Activated naive CD8-positive, alpha-beta T cell treated with anti-CD3 and anti-CD28 coated beads, Interleukin-2, amount 50 U/mL, for 16 hours (primary cell): ENCODE results near the gene SLC44A3.

Source experiments
- DNase-seq: peaks from one replicate; pipeline ENCODE4 v3.0.0-alpha.2; 2020; ENCODE audit warnings: low read depth, low spot score

SLC44A3 gene

DNA sequence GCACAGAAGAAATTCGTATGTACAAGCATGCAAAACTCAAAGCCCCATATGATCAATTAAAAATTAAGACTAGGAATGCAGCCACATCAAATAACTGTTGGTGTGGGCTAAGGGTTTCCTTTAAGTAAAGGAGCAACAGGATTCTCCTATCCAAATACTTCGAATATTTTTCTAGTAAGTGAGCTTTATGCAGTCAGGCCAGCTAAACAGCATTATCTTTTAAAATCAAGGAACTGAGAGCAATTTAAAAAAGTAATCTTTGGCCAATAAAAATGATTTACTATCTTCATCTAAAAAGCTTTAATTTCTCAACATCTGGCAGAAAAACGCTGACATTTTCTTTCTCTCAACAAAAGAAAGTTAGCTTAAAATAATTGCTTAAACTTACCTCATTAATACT, 87.0 kb downstream of the SLC44A3 start:
- no peak for DNase-seq

DNA sequence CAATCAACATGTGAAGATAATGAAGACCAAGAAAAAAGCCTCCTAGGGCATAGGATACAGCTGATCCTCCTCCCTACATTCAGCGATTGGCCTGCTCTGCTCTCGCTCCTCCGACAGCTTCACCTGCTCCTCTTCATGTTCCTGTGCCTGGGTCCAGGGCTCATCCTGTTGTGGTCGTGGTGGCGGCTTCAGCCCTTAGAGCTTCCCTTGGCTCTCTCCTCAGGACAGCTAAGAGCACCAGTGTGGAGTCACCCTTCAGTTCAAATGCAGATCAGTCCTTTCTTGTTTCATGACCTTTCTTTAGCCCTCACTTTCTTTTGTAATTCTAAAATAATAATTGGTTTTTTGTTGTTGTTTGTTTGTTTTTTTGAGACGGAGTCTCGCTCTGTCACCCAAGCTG, 88.0 kb downstream of the SLC44A3 start:
- DNase-seq = no peak

DNA sequence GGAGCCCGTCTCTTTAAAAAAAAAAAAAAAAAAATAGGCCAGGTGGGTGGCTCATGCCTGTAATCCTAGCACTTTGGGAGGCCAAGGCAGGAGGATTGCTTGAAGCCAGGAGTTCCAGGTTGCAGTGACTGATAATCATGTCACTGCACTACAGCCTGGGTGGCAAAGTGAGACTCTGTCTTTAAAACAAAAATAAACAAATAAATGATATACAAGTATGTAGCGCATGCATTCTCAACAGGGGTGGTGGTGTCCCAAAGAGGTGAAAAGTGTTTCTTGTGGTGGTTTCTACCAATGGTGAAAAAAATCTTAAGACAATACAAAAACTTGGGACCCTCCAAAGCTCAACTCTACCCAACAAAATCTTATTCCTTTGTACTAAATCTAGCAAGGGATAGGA, 88.8 kb downstream of the SLC44A3 start:
- DNase-seq = no peak

DNA sequence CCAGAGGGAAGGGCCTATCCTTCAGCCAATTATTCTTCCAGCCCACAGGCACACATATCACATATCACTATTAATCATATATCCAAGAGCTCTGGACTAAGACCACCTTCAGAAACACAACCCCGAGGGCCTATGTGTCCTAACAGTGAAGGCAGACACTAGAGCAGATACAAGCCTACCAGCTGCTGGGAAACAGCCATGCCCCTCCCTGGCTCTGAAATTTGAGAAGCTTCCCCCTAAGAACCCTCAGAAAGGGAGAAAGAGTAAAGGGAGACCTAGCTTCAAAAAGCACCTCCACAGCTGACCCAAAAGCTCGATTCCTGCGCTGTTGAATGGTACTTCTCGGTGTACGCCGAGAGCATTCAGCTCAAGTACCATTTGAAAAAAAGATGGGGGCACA, 89.3 kb downstream of the SLC44A3 start:
- DNase-seq = no peak

DNA sequence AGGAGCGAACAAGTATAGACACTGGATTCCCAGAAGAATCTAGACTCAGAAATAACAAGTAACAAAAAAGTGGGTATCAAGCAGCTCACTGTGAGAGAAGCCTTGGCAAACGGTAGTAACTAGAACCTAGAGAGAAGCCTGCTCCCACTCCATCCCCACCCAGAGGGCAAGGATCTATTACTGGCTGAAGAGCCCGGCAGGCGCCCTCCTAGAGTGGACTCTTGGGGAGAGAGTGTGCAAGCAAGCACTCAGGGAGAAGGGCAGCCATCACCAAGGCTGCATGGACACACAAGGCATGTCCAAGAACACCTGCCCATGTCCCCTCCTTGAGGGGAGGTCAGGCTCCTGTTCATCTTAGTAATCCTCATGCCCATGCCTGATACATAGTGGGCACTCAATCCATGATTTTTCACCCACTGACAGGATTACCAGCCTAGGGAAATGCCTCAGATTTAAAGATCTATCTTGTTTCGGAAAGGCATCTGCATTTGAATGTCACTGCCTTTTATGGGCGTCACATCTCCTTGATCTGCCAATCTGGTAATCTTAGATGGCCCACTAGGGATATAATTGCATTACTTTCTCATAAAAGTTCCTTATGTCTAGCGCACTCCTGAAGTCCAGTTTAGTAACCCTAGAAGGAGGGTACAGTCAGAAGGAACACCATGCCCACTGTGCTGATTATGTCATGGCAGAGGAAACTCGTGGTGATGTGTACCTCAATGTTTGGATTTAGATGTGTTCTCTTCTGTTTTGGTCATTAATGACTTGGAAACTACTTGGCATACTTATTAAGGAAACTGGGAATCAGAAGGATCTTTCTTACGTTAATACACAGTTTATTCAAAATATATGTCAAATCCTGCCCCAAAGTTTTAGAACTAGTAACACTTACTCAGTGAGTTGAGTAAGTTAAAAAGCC, 92.4 kb downstream of the SLC44A3 start:
- no peak for DNase-seq

DNA sequence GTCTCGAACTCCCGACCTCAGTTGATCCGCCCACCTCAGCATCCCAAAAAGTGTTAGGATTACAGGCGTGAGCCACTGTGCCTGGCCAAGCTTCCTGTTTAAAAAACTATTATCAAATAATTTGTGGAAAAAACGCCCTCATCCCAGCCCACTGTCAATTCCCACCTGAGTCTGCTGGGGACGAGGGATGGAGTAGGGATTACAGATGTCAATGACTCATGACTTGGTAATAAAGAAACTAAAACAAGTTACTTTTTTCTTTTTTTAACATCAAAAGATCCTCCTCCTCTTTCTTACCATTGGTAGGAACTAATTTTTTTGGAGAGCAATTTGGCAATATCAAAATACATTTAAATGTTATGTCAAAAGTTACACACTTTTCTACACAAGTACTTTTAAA, 97.1 kb downstream of the SLC44A3 start:
- DNase-seq = no peak

DNA sequence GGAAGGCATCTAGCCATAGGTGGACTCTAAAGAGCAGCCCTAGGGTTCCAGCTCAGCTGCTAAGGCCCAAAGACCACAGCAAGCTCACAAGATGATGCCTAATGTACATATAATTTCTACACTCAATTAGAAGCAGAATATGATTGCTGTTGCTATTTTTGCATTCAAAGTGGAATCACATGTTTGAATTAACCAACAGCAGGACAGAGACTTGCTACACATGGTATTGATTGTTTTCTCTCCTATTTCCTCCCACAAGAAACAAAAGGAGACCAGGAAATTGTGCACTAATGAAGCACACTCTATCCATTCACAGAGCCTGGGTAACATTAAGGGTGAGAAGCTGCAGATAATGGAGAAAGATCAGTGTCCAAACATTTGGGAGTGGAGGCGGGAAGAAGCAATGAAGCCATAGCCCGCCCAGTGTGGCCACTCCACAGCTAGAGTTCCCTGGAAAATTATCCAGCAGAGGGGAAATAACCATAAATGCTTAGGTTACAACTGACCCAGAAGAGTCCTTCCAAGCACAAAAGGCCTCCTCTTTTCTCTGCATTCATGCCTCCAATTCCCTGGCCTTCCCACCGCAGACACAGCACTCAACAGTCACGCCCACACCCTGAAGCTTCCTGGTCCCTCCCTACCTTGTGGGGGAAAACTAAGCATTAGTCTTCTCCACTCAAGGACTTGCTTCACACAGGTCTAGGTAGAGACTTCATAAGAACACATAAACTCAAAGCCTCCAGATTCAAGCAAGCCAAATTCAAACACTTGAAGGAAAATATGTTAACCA, 99.3 kb downstream of the SLC44A3 start:
- no peak for DNase-seq

DNA sequence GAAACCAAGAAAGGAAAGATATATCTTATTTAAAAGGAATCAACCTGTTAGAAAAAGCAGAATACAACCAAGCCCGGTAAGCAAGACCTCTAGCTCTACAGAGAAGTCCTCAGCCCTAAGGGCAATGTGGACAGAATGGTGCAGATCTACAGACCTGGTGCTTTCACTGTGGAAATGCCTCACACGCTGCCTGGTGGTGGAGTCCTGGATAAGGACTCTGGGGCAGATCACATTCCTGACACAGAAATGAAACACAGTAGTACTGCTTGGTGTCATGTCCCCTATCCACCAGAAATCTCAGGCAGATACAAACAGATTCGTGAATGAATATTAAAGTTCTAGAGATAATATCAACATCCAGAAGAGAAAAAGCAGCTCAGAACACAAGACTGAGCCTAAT, 99.9 kb downstream of the SLC44A3 start:
- DNase-seq = no peak

DNA sequence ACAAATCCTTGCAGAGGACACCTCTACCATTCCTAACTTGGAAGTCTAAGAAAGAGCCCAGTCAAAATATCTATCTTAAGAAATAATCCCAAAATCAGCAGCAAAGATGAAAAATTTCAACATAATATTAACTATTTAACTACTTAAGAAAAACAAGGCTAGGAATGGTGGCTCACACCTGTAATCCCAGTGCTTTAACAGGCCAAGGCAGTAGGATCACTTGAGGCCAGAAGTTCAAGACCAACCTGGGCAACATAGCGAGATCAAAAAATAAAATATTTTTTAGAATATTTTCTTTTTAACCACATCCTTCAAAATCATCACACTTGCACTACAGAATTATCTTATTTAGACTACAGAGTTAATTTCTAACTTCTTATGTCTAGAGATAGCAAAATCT, 101.8 kb downstream of the SLC44A3 start:
- no peak for DNase-seq

DNA sequence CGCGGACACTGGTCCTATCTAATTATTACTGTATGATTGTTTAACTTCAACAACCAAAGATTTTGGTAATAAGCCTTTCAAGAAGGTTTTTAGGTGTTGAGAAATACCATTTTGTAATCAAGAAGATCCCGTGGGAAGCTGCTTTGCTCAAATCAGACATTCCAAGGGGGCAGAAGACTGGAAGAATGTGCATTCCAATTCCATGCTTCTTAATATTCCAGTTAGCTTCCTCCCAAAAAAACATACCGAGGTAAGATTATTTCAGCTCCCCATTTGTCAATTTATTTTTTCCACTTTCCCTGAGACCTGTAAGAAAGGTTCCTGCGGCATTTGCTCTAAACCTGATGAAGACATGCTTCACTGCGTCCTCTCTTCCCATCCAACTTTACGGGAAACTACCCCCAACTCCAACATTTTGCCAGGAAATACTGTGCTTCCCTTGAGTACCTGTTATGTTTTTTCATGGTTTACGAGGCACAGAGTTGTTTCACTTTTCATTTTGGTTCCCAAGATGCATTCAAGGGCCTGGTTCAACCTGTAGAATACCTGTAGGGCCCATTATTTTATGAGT, 102.7 kb downstream of the SLC44A3 start:
- DNase-seq = no peak

DNA sequence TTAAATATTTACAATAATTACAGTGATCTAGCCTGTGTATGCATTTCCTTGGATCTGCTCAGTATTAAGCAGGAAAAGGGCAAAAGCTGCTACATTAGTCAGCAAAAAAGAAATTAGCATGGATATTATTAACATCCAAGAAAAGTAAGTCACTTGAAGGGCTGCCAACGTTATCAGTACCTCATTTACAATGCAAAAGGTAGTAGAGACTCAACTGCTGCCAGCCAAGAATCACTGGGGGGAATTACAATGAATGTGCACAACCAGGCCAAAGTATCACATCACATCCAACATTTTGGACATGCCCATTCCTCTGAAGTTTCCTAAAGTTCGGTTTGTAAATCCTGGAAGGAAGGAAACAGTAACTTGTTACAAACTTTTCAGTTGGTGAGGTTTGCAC, 104.8 kb downstream of the SLC44A3 start:
- no peak for DNase-seq

DNA sequence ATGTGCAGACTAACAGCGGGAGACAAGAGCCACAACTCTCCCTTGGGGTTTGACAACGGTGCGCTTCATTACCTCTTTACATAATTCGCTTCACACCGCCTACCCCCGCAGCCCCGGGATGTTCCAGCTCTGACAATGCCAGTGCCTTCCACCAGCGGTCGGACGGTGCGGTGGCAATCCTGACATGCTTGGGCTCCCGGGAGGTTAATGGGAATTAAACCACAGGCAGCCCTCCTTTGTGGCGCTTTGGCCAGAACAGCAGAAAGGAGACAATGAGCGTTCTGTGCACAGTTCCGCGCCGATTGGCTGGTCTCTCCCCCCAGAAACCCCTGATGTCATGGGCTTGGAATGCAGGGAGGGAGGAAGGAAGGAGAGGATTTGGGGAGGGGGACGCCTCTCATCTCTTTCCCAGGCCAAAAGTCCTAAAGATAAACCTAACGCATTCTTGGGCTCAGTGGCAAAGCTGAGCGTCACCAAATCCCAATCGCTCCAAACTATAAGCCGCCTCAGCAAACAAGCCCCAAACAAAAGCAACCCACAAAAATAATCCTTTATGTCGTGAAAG, 105.5 kb downstream of the SLC44A3 start:
- no peak for DNase-seq

DNA sequence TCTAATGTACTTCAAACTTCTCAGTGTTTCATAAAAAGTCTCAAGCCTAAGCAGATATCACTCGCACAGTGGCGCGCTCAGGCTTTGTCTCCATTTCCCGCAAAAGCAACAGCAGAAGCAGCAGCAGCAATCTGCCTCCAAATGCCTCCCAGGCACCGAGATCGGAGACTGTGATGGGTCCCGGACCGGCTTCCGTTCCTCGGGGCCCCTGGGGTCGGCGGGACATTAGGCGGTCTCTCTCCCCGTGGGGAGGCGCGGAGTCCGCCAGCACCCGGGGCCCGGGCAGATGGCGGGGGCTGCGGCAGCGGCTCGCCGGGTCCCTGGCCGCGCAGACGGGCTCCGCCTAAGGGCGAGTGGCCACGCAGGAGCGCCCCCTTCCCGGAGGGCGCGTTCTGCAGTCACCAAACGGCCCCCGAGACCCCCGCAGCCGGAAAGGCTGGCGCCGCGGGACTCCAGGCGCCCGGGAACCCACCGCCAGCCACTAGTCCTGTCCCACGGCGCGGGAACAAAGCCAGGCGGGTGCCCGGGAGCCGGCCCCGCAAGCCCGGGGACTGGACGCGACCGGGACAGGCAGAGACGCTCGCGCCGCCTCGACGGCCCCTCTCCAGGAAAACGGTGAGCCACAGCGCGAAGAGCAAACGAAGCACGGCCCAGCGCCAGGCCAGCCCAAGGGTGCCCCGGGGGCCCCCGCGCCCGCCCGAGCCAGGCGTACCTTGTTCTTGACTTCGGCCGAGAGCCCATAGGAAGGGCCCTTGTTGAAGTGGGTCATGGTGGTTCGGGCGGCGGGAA, 106.2 kb downstream of the SLC44A3 start:
- no peak for DNase-seq

DNA sequence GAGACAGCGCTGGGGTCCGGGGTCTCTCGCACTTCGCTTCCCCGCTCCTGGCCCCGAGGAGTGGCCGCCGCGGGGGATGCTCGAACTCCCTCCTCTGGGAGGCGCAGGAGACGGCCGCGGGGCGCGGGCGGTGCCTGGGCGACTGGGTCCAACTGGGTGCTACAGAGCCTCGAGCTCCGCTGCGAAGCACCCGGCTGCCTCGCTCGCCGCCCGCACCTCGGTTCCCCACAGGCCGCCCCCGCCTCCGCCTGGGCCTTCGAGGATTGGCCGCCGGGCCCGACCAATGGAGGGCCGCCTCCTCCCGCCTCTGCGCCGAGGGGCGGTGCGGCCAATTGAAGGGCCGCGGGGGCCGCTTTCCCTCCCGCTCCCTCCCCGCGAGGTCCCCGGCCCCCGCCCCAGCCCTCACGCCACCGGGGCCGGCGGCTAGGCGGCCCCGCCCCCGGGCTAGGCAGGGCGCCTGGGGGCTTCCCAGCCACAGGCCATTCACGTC, 106.8 kb downstream of the SLC44A3 start, which contains the start of gene CNN3:
CNN3 (minus strand) TSS at position 196 of the 490 bp plus-strand sequence. CDS start 216 bp downstream, outside the sequence.
- DNase-seq = peak; percentile 51

DNA sequence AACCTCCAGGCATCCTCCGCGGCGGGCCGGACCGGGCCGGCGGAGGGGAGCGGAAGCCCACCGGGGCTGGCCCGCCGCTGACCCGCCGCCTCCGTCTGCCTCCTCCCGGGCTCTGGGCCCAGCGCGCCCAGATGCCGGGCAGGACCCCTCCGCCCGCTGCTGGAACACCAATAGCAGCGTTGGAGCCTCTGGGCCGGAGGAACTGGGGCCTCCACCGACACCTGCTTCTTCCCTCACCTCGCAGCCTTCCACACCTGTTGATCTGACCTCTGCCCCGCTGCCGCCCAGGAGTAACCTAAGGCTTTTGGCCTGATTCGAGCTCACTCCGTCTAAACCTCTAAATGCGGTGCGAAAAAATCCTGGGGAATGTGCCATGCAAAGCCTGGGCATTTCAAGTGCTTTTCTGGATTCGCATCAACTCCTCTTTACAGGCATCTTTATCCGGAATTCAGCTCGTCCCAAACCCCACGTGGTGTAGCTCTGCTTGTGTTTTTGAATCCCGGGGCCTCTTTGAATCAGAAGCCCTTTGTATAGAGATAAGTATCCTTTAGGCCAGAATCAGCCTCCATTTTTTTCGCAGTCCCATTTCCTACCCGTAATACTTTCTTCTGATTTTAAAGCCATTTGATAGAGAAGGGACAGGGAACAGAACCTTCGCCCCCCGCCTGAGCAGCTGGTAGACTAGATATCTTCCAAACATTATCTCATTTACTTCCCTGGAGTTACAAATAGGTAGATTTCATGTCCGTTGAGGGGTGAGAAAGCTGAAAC, 107.4 kb downstream of the SLC44A3 start:
- DNase-seq = no peak

DNA sequence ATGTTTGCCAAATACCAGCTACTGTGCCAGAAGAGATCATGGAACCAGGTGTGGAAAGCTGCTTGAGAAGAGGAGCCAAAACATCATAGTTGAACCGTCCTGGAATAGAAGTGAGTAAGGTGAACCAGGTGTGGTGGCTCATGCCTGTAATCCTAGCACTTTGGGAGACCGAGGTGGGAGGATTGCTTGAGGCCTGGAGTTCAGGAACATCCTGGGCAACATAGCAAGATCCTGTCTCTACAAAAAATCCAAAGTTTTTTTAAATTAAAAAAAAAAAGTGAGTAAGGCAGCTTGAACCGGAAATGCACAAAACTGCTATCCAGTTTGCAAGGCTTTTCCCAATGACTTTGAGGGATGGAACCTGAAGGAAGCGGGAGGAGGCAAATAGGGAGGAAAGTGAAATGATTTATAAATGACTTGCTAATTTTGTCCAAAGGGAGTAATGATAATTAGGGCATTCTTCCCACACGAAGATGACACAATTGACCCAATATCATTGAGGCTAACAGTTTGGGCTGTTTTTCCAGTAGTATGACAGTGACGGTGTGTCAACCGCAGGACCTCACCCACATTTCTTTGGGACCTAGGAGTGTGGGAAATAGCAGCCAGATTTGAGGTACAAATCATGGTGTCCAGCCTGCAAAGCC, 108.3 kb downstream of the SLC44A3 start:
- DNase-seq = no peak

DNA sequence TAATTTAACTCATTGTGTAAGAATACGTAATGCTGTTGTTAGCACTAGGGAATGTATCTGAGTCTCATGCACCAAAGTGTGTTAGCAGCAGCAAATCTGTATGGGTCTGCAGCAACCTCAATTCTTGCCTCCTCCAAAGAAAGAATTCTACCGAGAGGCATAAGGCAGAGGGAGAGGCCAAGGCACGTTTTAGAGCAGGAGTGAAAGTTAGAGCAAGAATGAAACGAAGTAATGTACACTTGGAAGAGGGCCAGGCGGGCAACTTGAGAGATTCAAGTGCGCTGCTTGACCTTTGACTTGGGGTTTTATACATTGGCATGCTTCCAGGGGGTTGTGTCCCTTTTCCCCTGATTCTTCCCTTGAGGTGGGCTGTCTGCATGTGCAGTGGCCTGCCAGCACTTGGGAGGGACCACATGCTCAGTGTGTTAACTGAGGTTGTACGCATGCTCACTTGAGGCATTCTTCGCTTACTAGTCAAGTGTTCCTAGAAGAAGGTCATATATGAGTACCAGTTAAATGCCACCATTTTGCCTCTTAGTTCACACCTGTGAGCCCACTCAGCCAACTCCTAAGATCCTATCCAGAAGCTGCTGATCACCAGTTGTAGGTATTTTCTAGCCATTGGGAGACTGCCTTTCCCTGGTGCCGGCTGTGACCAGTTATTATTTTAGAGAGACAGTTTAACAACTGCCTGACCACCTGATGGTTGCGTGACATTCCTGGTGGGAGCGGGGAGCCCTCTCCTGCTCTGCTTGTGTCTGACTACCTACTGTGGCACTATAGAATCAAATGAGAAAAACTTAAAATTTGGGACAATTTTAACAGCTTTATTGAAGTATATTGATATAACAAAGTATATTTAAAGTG, 109.4 kb downstream of the SLC44A3 start:
- DNase-seq = no peak

DNA sequence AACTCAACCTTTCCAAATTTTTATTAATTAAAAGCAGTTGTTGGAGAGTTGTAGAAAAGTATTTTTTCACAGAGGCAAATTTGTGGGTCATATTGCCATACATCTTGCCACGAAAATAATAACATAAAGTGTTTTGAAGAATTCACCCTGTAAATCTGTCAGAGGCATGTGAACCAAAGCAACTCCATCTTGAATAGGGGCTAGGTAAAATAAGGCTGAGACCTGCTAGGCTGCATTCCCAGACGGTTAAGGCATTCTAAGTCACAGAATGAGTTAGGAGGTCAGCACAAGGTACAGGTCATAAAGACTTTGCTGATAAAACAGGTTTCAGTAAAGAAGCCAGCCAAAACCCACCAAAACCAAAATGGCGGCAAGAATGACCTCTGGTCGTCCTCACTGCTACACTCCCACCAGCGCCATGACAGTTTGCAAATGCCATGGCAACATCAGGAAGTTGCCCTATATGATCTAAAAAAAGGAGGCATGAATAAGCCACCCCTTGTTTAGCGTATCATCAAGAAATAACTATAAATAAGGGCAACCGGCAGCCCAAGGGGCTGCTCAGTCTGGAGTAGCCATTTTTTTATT, 111.2 kb downstream of the SLC44A3 start:
- no peak for DNase-seq
